Measurements from ENCODE around the gene FMNL2. TPM values are rescaled to one million over a fixed set of nuclear protein-coding genes. Genes with fewer than 3 reads are reported as not detected.

The FMNL2 gene
- total RNA-seq, 2 experiments from 2014 or later, result 2.5 to 2.7 TPM

- H3K27me3 Mint-ChIP-seq (ENCODE audit: low read depth), result peaks cover 5% of the 10 kb centered on the region
- CTCF ChIA-PET, result interaction anchor here (0.6 kb wide), 1 partner anchor 1395 kb away, joined by 6 read pairs; no protein-coding TSS in a partner anchor
- H3K9me3 Mint-ChIP-seq, result no peaks in the 10 kb centered on the region
- no peaks in the 10 kb centered on the region for H3K36me3 Mint-ChIP-seq (ENCODE audit: low read depth)
- intact Hi-C loops (cut with micrococcal nuclease), result no loop called here
- no peak overlapping the region for H3K27ac Mint-ChIP-seq
- no peaks in the 10 kb centered on the region for H3K4me1 Mint-ChIP-seq (ENCODE audit: low read depth)
- no peak for DNase-seq
- H3K4me3 Mint-ChIP-seq, result no peak overlapping the region
Measured at GRCh38 chr2:152477347-152478092, 142.5 kb downstream of the FMNL2 start.

- H3K27me3 Mint-ChIP-seq (ENCODE audit: low read depth), result peaks cover 6% of the 10 kb centered on the region
- no peak for DNase-seq
- no peaks in the 10 kb centered on the region for H3K4me1 Mint-ChIP-seq (ENCODE audit: low read depth)
- intact Hi-C loops (cut with micrococcal nuclease), result no loop called here
- H3K36me3 Mint-ChIP-seq (ENCODE audit: low read depth), result no peaks in the 10 kb centered on the region
- H3K9me3 Mint-ChIP-seq, result no peaks in the 10 kb centered on the region
- no peak overlapping the region for H3K4me3 Mint-ChIP-seq
- H3K27ac Mint-ChIP-seq, result no peak overlapping the region
- CTCF ChIA-PET, result no interaction called here
Measured at GRCh38 chr2:152479282-152479681, 144.3 kb downstream of the FMNL2 start.

- Mint-ChIP-seq H3K4me3 (no peak overlapping the region), H3K9me3 (no peaks in the 10 kb centered on the region), H3K4me1 (ENCODE audit: low read depth) (no peaks in the 10 kb centered on the region), H3K27ac (no peak overlapping the region), H3K27me3 (ENCODE audit: low read depth) (peaks cover 6% of the 10 kb centered on the region), H3K36me3 (ENCODE audit: low read depth) (no peaks in the 10 kb centered on the region)
- no peak for DNase-seq
- CTCF ChIA-PET, result no interaction called here
- intact Hi-C loops (cut with micrococcal nuclease), result no loop called here
Measured at GRCh38 chr2:152480821-152481399, 145.9 kb downstream of the FMNL2 start.

GRCh38 chr2:152481881-152482583 lies 147.1 kb downstream of the FMNL2 start:
- H3K4me3 Mint-ChIP-seq, result no peak overlapping the region
- H3K27me3 Mint-ChIP-seq (ENCODE audit: low read depth), result peaks cover 6% of the 10 kb centered on the region
- DNase-seq, result no peak
- intact Hi-C loops (cut with micrococcal nuclease), result no loop called here
- H3K4me1 Mint-ChIP-seq (ENCODE audit: low read depth), result no peaks in the 10 kb centered on the region
- no peaks in the 10 kb centered on the region for H3K9me3 Mint-ChIP-seq
- CTCF ChIA-PET, result no interaction called here
- H3K27ac Mint-ChIP-seq, result no peak overlapping the region
- H3K36me3 Mint-ChIP-seq (ENCODE audit: low read depth), result no peaks in the 10 kb centered on the region

- CTCF ChIA-PET, result interaction anchor here (1.4 kb wide), 1 partner anchor 153 kb away, joined by 3 read pairs; no protein-coding TSS in a partner anchor
- intact Hi-C loops (cut with micrococcal nuclease), result no loop called here
- no peaks in the 10 kb centered on the region for H3K4me1 Mint-ChIP-seq (ENCODE audit: low read depth)
- no peak overlapping the region for H3K4me3 Mint-ChIP-seq
- peaks cover 1% of the 10 kb centered on the region for H3K27me3 Mint-ChIP-seq (ENCODE audit: low read depth)
- no peak for DNase-seq
- no peaks in the 10 kb centered on the region for H3K9me3 Mint-ChIP-seq
- H3K27ac Mint-ChIP-seq, result no peak overlapping the region
- H3K36me3 Mint-ChIP-seq (ENCODE audit: low read depth), result no peaks in the 10 kb centered on the region
Measured at GRCh38 chr2:152483276-152484063, 148.5 kb downstream of the FMNL2 start.

GRCh38 chr2:152485954-152486736 lies 151.2 kb downstream of the FMNL2 start:
- no peaks in the 10 kb centered on the region for H3K9me3 Mint-ChIP-seq
- CTCF ChIA-PET, result no interaction called here
- intact Hi-C loops (cut with micrococcal nuclease), result no loop called here
- H3K27ac Mint-ChIP-seq, result no peak overlapping the region
- H3K36me3 Mint-ChIP-seq (ENCODE audit: low read depth), result no peaks in the 10 kb centered on the region
- no peak overlapping the region for H3K4me3 Mint-ChIP-seq
- no peak for DNase-seq
- H3K27me3 Mint-ChIP-seq (ENCODE audit: low read depth), result peaks cover 12% of the 10 kb centered on the region
- no peaks in the 10 kb centered on the region for H3K4me1 Mint-ChIP-seq (ENCODE audit: low read depth)

- peaks cover 17% of the 10 kb centered on the region for H3K27me3 Mint-ChIP-seq (ENCODE audit: low read depth)
- no peaks in the 10 kb centered on the region for H3K36me3 Mint-ChIP-seq (ENCODE audit: low read depth)
- no peaks in the 10 kb centered on the region for H3K4me1 Mint-ChIP-seq (ENCODE audit: low read depth)
- CTCF ChIA-PET, result interaction anchor here (0.6 kb wide), 1 partner anchor 1168 kb away, joined by 3 read pairs; no protein-coding TSS in a partner anchor
- H3K9me3 Mint-ChIP-seq, result no peaks in the 10 kb centered on the region
- no peak overlapping the region for H3K4me3 Mint-ChIP-seq
- H3K27ac Mint-ChIP-seq, result no peak overlapping the region
- DNase-seq, result no peak
- intact Hi-C loops (cut with micrococcal nuclease), result no loop called here
Measured at GRCh38 chr2:152486737-152487400, 151.9 kb downstream of the FMNL2 start.

- Mint-ChIP-seq H3K36me3 (ENCODE audit: low read depth) (no peaks in the 10 kb centered on the region), H3K27me3 (ENCODE audit: low read depth) (peaks cover 22% of the 10 kb centered on the region), H3K27ac (no peak overlapping the region), H3K4me1 (ENCODE audit: low read depth) (no peaks in the 10 kb centered on the region), H3K4me3 (no peak overlapping the region), H3K9me3 (no peaks in the 10 kb centered on the region)
- CTCF ChIA-PET, result no interaction called here
- intact Hi-C loops (cut with micrococcal nuclease), result no loop called here
- DNase-seq, result no peak
Measured at GRCh38 chr2:152488075-152488474, 153.1 kb downstream of the FMNL2 start.

- CTCF ChIA-PET, result no interaction called here
- Mint-ChIP-seq H3K4me1 (ENCODE audit: low read depth) (no peaks in the 10 kb centered on the region), H3K27ac (no peak overlapping the region), H3K9me3 (no peaks in the 10 kb centered on the region), H3K36me3 (ENCODE audit: low read depth) (no peaks in the 10 kb centered on the region), H3K4me3 (no peak overlapping the region), H3K27me3 (ENCODE audit: low read depth) (peaks cover 26% of the 10 kb centered on the region)
- intact Hi-C loops (cut with micrococcal nuclease), result no loop called here
- no peak for DNase-seq
Measured at GRCh38 chr2:152489364-152489763, 154.4 kb downstream of the FMNL2 start.

GRCh38 chr2:152490686-152491455 lies 155.9 kb downstream of the FMNL2 start:
- Mint-ChIP-seq H3K27me3 (ENCODE audit: low read depth) (peaks cover 27% of the 10 kb centered on the region), H3K36me3 (ENCODE audit: low read depth) (no peaks in the 10 kb centered on the region), H3K27ac (no peak overlapping the region), H3K9me3 (no peaks in the 10 kb centered on the region), H3K4me3 (no peak overlapping the region), H3K4me1 (ENCODE audit: low read depth) (no peaks in the 10 kb centered on the region)
- no peak for DNase-seq
- CTCF ChIA-PET, result no interaction called here
- intact Hi-C loops (cut with micrococcal nuclease), result no loop called here

GRCh38 chr2:152492131-152492530 lies 157.2 kb downstream of the FMNL2 start:
- H3K9me3 Mint-ChIP-seq, result no peaks in the 10 kb centered on the region
- H3K36me3 Mint-ChIP-seq (ENCODE audit: low read depth), result no peaks in the 10 kb centered on the region
- no peak overlapping the region for H3K4me3 Mint-ChIP-seq
- no peak for DNase-seq
- CTCF ChIA-PET, result no interaction called here
- H3K27me3 Mint-ChIP-seq (ENCODE audit: low read depth), result peaks cover 27% of the 10 kb centered on the region
- no peaks in the 10 kb centered on the region for H3K4me1 Mint-ChIP-seq (ENCODE audit: low read depth)
- H3K27ac Mint-ChIP-seq, result no peak overlapping the region
- intact Hi-C loops (cut with micrococcal nuclease), result no loop called here

Measured in activated naive CD4-positive, alpha-beta T cell treated with anti-CD3 and anti-CD28 coated beads for 36 hours (primary cell).